ENCODE data around the gene DOCK3.

DNA sequence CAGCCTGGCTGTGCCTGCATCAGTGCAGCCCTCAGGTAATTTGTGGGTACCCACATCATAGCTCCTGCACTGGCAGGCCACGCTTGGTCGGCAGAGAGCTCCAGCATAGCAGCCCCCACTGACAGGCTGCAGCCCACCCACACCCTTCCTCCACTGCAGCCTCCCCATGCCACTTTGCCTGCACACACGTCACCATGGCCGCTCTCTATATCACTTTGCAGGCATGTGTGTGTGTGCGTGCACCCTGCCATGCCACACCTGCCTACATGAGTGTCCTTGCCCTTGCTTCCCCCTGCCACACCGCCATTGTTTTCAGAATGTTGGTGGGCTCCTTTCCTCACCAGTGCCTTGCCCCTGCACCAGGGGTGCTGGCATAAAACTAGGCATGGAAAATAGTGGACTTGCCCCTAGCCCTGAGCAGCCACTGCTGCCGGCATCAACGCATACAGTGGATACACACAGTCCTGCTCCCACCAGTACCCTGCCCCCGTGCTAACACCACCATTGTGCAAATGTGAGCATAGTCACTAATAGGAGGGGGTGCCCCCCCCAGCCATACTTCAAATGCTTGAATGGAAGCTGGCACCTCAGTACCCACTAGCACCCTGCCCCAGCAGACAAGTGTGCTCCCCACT lies 431.6 kb downstream of the DOCK3 start:
- TF ChIP-seq, protein P1, sequence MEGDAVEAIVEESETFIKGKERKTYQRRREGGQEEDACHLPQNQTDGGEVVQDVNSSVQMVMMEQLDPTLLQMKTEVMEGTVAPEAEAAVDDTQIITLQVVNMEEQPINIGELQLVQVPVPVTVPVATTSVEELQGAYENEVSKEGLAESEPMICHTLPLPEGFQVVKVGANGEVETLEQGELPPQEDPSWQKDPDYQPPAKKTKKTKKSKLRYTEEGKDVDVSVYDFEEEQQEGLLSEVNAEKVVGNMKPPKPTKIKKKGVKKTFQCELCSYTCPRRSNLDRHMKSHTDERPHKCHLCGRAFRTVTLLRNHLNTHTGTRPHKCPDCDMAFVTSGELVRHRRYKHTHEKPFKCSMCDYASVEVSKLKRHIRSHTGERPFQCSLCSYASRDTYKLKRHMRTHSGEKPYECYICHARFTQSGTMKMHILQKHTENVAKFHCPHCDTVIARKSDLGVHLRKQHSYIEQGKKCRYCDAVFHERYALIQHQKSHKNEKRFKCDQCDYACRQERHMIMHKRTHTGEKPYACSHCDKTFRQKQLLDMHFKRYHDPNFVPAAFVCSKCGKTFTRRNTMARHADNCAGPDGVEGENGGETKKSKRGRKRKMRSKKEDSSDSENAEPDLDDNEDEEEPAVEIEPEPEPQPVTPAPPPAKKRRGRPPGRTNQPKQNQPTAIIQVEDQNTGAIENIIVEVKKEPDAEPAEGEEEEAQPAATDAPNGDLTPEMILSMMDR (IDR thresholded peaks at IDR 0.05): no peak
- no peak for TF ChIP-seq POLR2A (IDR thresholded peaks at IDR 0.05)

All from ovary (tissue), 3 donors.